ENCODE data around the gene MBNL1. TPM values are rescaled to one million over a fixed set of nuclear protein-coding genes. Genes with fewer than 3 reads are reported as not detected.
A peak's percentile ranks its signal among the peaks of the same experiment; 100 is the strongest.
"Not testable (repeated sequence)": the region's sequence is repeated elsewhere in the genome, so short reads cannot be mapped to it uniquely, and the experiment has no call there.

Gene MBNL1
- total RNA-seq, 2 experiments from 2014 or later, result 446 to 447 TPM

DNA sequence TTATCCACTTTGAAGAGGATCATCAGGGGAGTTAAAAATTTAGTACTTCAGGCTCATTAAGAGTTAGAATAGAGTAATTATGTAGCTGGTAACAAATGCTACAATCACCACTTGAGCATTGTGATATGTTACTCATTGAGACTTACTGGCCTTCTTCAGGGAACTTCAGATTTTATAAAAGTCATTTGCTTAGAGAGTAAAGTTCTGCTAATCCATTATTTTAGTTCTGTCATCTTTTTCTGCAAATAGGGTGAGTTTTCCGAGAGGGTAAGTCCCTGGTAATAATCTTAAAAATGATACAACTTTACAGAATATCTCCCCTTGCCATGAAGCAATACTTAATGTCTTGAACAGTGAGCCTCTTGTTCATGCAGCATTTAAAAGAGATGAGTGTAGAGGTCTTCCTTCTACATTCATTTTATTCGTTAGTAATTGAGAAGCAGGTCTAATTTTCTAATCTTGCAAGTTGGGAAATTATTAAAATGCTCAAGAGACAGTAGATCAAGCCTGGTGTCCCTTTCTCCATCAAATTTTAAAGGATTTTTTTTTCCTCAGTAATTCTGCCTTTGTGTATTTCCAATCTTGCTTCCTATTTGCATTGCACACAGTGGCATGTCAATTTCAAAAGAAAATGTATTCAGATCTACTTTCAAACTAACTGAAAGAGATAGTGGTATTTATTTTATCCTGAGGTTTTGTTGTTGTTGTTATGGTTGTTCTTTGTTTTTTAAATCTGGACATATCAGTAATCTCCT lies 52.6 kb downstream of the MBNL1 start:
- ATAC-seq (ENCODE audit: low read depth) (no peak), DNase-seq (no peak)
- POLR2A ChIA-PET, result interaction anchor here (0.6 kb wide), 1 partner anchor 11 kb away, joined by 3 read pairs; no protein-coding TSS in a partner anchor
- H3K9me3 Mint-ChIP-seq, result no peaks in the 10 kb centered on the region
- peaks cover 31% of the 10 kb centered on the region for H3K36me3 Mint-ChIP-seq
- no peak overlapping the region for H3K4me3 Mint-ChIP-seq
- no peaks in the 10 kb centered on the region for H3K27me3 Mint-ChIP-seq
- H3K27ac Mint-ChIP-seq, result peak overlapping the region; percentile 11
- H3K4me1 Mint-ChIP-seq, result peaks cover 56% of the 10 kb centered on the region

DNA sequence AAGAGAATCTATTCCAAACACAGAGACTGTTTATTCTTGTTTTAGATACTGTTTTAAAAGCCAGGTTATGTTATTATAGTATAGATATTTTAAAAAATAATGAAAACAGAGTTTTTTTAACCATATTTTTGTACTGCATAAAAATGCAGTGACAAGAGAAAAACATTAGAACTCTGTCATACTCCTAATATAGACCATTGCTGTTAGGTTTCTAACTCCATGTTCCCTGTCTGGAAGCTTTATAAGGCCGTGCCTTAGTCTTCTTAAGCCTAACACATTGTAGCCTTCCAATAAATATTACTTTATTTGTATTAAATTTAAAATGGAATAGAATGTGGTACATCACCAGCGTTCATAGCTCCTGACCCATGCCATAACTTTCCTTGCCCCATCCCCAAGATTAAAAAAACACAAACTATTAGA lies 53.2 kb downstream of the MBNL1 start:
- no peak overlapping the region for H3K4me3 Mint-ChIP-seq
- no peak for DNase-seq
- H3K27me3 Mint-ChIP-seq, result no peaks in the 10 kb centered on the region
- ATAC-seq (ENCODE audit: low read depth), result no peak
- POLR2A ChIA-PET, result interaction anchor here (0.6 kb wide), 1 partner anchor 11 kb away, joined by 3 read pairs; no protein-coding TSS in a partner anchor
- no peaks in the 10 kb centered on the region for H3K9me3 Mint-ChIP-seq
- peaks cover 53% of the 10 kb centered on the region for H3K4me1 Mint-ChIP-seq
- no peak overlapping the region for H3K27ac Mint-ChIP-seq
- peaks cover 30% of the 10 kb centered on the region for H3K36me3 Mint-ChIP-seq

DNA sequence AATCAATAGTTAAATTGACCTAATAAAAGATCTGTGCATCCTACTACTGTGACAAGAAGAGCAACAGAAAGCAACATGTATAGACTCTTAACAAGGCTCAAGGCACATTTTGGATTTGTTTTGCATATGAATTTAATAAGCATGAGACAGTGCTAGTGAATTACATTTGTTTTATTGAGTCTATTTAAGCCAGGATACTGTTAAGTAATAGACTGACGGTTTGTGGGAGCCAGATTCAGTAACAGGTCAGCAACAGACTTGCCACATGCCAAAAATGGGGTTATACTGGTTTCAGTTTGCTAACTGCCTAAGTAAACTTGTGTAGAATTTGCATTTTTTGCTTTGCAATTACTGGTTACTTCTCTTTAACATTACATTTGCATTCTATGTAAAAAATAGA lies 54.0 kb downstream of the MBNL1 start:
- POLR2A ChIA-PET, result no interaction called here
- no peaks in the 10 kb centered on the region for H3K9me3 Mint-ChIP-seq
- ATAC-seq (ENCODE audit: low read depth), result peak; percentile 31
- DNase-seq, result no peak
- no peaks in the 10 kb centered on the region for H3K27me3 Mint-ChIP-seq
- peak overlapping the region; percentile 17 for H3K4me3 Mint-ChIP-seq
- H3K27ac Mint-ChIP-seq, result peak overlapping the region; percentile 65
- peaks cover 56% of the 10 kb centered on the region for H3K4me1 Mint-ChIP-seq
- peaks cover 34% of the 10 kb centered on the region for H3K36me3 Mint-ChIP-seq

DNA sequence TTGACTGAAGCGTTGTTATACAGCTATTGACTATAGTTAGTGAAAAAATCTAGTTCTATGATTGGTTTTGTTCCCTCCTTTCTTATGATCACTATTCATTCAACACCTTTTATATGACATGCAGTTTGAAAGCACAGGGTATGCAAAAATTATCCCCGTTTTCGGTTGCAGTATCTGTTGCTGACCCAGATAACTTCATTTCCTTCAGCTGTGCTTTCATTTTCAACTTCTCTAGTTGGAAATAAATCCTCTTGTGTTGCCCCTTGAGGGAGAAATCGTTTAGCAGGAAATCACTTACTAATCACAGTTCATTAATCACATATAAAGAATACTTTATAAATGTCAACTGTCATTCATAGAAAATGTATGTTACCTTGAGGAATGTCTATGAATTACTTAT lies 55.1 kb downstream of the MBNL1 start:
- peak; percentile 35 for ATAC-seq (ENCODE audit: low read depth)
- no peaks in the 10 kb centered on the region for H3K9me3 Mint-ChIP-seq
- H3K27me3 Mint-ChIP-seq, result no peaks in the 10 kb centered on the region
- peak overlapping the region; percentile 74 for H3K4me3 Mint-ChIP-seq
- peak overlapping the region; percentile 65 for H3K27ac Mint-ChIP-seq
- H3K4me1 Mint-ChIP-seq, result peaks cover 60% of the 10 kb centered on the region
- POLR2A ChIA-PET, result interaction anchor here (0.8 to 1.1 kb wide), 2 partner anchors 43 to 78 kb away, joined by 3 read pairs; no protein-coding TSS in a partner anchor
- peaks cover 37% of the 10 kb centered on the region for H3K36me3 Mint-ChIP-seq
- DNase-seq, result no peak

DNA sequence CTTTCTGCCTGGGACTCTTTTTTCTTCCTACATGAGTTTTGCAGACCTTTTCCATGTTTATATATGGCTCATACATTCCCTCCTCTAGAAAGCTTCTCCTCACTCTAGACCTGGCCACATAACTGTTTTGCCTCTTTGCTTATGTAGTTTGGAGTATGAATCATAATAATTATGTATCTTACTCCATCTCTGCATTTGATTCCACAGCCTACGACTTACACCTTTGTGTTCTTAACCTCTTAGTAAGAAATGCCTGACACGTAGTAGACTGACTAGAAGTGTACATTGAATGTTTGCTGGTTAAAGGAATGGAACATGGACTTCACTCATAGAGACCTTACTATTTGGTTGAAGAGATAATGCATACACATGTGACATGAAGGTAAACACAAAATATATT lies 56.4 kb downstream of the MBNL1 start:
- no peak for ATAC-seq (ENCODE audit: low read depth)
- no peaks in the 10 kb centered on the region for H3K9me3 Mint-ChIP-seq
- POLR2A ChIA-PET, result interaction anchor here (1.1 kb wide), 1 partner anchor 141 kb away, joined by 3 read pairs; no protein-coding TSS in a partner anchor

DNA sequence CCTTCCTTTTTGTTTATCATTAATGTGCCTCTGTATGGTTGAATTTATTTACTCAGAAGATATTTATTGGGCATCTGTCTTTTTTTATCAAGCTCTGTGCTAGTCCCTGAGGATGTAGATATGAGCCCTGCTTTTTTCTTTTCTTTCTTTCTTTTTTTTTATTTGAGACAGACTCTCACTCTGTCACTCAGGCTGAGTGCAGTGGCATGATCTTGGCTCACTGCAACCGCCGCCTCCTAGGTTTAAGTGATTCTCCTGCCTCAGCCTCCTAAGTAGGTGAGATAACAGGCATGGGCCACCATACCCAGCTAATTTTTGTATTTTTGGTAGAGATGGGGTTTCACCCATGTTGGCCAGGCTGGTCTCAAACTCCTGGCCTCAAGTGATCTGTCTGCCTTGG lies 58.5 kb downstream of the MBNL1 start:
- no peak for ATAC-seq (ENCODE audit: low read depth)
- H3K4me1 Mint-ChIP-seq, result peaks cover 53% of the 10 kb centered on the region
- no peaks in the 10 kb centered on the region for H3K9me3 Mint-ChIP-seq
- H3K27me3 Mint-ChIP-seq, result no peaks in the 10 kb centered on the region
- DNase-seq, result no peak
- H3K27ac Mint-ChIP-seq, result no peak overlapping the region
- H3K36me3 Mint-ChIP-seq, result peaks cover 43% of the 10 kb centered on the region
- H3K4me3 Mint-ChIP-seq, result no peak overlapping the region
- POLR2A ChIA-PET, result no interaction called here

More for the DNA sequence above, 56.4 kb downstream of the MBNL1 start:
- Mint-ChIP-seq H3K4me3 (peak overlapping the region; percentile 7), H3K4me1 (peaks cover 51% of the 10 kb centered on the region), H3K27me3 (no peaks in the 10 kb centered on the region), H3K36me3 (peaks cover 33% of the 10 kb centered on the region), H3K27ac (no peak overlapping the region)
- DNase-seq, result no peak

DNA sequence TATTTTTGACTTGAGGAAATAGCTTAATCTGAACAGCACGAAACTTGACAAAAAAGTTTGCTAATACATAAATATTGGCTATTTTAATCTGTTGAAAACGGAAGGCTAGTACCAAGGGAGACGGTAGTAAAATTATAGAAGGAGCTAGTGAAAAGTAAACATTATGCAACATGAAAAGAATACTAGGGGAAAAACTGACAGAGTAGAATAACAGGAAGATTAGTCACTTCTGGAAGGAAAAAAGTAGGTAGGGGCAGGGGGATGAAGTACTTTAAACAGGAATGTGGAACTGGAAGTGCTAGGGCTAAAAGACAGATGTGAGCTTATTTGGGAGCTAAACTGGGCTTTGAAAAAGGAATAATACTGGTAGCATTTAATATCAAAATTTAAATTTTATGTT lies 60.1 kb downstream of the MBNL1 start:
- ATAC-seq (ENCODE audit: low read depth) (no peak), DNase-seq (no peak)
- peak overlapping the region; percentile 75 for H3K27ac Mint-ChIP-seq
- H3K4me3 Mint-ChIP-seq, result no peak overlapping the region
- no peaks in the 10 kb centered on the region for H3K9me3 Mint-ChIP-seq
- peaks cover 54% of the 10 kb centered on the region for H3K4me1 Mint-ChIP-seq
- H3K36me3 Mint-ChIP-seq, result peaks cover 44% of the 10 kb centered on the region
- H3K27me3 Mint-ChIP-seq, result no peaks in the 10 kb centered on the region
- POLR2A ChIA-PET, result no interaction called here

DNA sequence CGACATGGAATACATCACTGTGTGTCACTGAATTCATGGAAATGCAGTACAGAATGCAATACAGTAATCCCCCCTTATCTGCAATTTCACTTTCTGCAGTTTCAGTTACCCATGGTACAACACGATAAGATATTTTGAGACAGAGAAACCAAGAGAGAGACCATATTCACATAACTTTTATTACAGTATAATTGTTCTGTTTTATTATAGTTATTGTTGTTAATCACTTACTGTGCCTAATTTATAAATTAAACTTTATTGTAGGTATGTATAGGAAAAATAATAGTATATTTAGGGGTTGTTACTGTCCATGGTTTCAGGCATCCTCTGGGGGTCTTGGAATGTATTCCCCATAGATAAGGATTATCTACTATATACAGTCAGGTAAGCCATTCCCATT lies 61.8 kb downstream of the MBNL1 start:
- Mint-ChIP-seq H3K4me3 (no peak overlapping the region), H3K9me3 (no peaks in the 10 kb centered on the region), H3K27me3 (no peaks in the 10 kb centered on the region), H3K36me3 (peaks cover 51% of the 10 kb centered on the region), H3K4me1 (peaks cover 56% of the 10 kb centered on the region), H3K27ac (no peak overlapping the region)
- DNase-seq (no peak), ATAC-seq (ENCODE audit: low read depth) (no peak)
- POLR2A ChIA-PET, result no interaction called here

DNA sequence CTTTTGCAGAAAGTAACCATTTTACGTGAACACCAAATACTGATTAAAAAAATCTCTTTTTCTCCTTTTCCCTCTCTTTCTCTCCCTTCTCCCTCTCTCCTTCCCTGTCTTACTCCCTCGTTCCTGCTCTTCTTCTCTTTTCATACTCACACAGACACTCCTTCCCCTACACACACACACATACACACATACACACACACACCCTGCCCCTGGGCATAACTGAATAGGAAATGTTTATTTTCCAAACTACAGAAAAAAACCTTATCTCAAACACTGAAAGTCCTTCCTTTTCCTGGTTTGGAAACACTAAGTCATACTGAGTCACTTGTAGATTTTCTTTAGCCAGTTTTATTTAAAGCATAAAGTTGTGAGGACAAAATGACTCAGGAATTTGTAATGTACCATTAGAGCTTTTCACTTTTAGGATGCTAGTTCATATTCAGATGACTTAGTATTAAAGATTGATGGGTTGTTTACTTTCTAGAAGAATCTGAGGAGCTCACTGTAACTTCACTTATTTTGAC lies 62.4 kb downstream of the MBNL1 start:
- Mint-ChIP-seq H3K4me3 (no peak overlapping the region), H3K9me3 (no peaks in the 10 kb centered on the region), H3K27ac (peak overlapping the region; percentile 74), H3K36me3 (peaks cover 51% of the 10 kb centered on the region), H3K27me3 (no peaks in the 10 kb centered on the region), H3K4me1 (peaks cover 57% of the 10 kb centered on the region)
- DNase-seq, result no peak
- POLR2A ChIA-PET, result interaction anchor here (0.6 kb wide), 1 partner anchor 26 kb away, joined by 3 read pairs; no protein-coding TSS in a partner anchor
- ATAC-seq (ENCODE audit: low read depth), result no peak

DNA sequence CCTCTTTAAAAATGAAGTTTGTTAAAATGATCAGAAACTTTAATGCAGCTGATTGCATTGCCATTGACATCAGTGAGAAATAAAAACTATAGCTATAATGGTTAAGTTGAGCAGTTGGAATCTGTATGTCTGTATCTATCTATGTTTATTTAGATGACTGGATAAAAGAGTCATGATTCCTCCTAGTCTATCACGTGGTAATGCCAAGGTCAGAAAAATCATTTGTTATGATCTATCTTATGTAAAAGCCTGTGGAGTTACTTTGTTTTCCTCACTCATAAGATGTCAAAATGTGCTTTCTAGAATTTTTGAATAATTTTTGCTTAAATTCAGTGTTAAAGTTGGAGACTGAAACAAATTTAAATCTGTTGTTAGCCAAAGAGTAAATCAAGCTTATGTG lies 63.3 kb downstream of the MBNL1 start:
- POLR2A ChIA-PET, result interaction anchor here (0.6 to 1.4 kb wide), 3 partner anchors 10 to 113 kb away, joined by 3 to 4 read pairs (median 4); no protein-coding TSS in a partner anchor
- Mint-ChIP-seq H3K27ac (no peak overlapping the region), H3K27me3 (no peaks in the 10 kb centered on the region), H3K9me3 (no peaks in the 10 kb centered on the region), H3K4me1 (peaks cover 57% of the 10 kb centered on the region), H3K36me3 (peaks cover 49% of the 10 kb centered on the region), H3K4me3 (no peak overlapping the region)
- DNase-seq, result no peak
- no peak for ATAC-seq (ENCODE audit: low read depth)

DNA sequence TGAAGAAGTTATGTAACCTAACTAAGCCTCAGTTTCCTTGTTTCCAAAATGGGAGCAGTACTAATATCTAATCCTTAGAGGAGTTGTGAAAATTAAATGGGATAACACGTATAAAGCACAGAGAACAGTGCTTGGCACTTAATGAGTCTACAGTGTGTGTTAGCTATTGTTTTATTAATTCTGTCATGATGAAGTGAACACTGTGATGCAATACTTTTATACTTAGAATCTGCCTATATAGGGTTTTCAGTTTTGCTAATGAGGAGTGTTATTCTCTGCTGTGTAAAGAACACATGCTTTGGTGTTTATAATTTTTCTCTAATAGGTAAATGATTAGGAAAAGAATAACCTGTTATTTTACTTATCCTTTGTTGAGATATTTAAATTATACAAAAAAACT lies 65.2 kb downstream of the MBNL1 start:
- H3K27me3 Mint-ChIP-seq, result no peaks in the 10 kb centered on the region
- peaks cover 58% of the 10 kb centered on the region for H3K4me1 Mint-ChIP-seq
- H3K4me3 Mint-ChIP-seq, result no peak overlapping the region
- POLR2A ChIA-PET, result no interaction called here
- ATAC-seq (ENCODE audit: low read depth) (no peak), DNase-seq (no peak)
- peaks cover 53% of the 10 kb centered on the region for H3K36me3 Mint-ChIP-seq
- H3K9me3 Mint-ChIP-seq, result no peaks in the 10 kb centered on the region
- H3K27ac Mint-ChIP-seq, result no peak overlapping the region

DNA sequence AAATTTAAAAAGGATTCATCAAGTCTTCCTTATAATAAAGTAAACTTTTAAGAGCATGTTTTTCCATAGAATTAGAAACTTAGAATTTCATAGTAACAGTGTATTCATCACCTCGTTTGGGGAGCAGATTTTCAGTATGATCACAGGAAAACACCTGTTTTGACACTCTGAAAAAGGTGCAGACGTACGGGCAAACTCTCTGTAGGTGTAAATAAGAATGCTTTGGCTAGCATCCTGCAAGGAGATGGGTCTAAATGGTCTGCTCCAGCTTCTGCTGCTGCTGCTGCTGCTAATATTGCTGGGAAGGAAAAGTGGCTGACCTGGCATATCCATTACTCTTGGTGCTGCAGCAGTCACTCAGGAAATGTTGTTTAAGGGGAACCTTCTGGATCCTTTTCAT lies 66.0 kb downstream of the MBNL1 start:
- Mint-ChIP-seq H3K27me3 (no peaks in the 10 kb centered on the region), H3K9me3 (no peaks in the 10 kb centered on the region), H3K27ac (no peak overlapping the region), H3K36me3 (peaks cover 53% of the 10 kb centered on the region), H3K4me3 (no peak overlapping the region), H3K4me1 (peaks cover 58% of the 10 kb centered on the region)
- POLR2A ChIA-PET, result no interaction called here
- no peak for DNase-seq
- peak; percentile 14 for ATAC-seq (ENCODE audit: low read depth)

DNA sequence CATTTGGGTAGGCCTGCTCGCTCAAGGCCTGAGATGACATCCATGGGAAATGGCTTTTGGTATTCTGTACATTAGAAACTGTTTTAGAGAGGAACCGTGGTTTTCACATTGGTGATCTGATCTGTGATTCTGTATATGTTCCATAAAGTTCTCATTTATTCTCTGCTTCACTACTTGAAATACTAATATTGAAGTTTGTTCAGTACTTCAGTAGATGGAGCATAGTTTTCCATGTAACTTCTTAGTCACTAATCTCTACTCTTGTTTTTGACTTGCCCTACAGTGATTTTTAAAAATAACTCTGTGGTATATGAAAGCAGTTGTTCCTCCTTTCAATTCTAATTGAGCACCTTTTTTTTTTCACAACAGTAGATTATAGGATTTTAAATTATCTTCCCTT lies 66.5 kb downstream of the MBNL1 start:
- H3K27ac Mint-ChIP-seq, result peak overlapping the region; percentile 21
- POLR2A ChIA-PET, result no interaction called here
- H3K27me3 Mint-ChIP-seq, result no peaks in the 10 kb centered on the region
- no peaks in the 10 kb centered on the region for H3K9me3 Mint-ChIP-seq
- no peak overlapping the region for H3K4me3 Mint-ChIP-seq
- H3K36me3 Mint-ChIP-seq, result peaks cover 56% of the 10 kb centered on the region
- H3K4me1 Mint-ChIP-seq, result peaks cover 59% of the 10 kb centered on the region
- ATAC-seq (ENCODE audit: low read depth) (peak; percentile 8), DNase-seq (no peak)

DNA sequence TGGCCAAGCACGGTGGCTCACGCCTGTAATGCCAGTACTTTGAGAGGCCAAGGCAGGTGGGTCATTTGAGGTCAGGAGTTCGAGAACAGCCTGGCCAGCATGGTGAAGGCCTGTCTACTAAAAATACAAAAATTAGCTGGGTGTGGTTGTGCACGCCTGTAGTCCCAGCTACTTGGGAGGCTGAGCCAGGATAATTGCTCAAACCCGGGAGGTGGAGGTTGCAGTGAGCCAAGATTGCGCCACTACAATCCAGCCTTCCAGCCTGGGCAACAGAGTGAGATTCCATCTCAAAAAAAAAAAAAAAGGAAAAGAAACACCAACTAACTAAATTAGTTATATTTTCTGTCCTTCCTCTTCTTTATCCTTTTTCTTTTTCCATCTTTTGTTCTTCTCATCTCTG lies 68.6 kb downstream of the MBNL1 start:
- H3K27me3 Mint-ChIP-seq; H3K27ac Mint-ChIP-seq; H3K9me3 Mint-ChIP-seq; ATAC-seq (ENCODE audit: low read depth); DNase-seq; POLR2A ChIA-PET; H3K4me3 Mint-ChIP-seq: not testable (repeated sequence)
- peaks cover 46% of the 10 kb centered on the region for H3K4me1 Mint-ChIP-seq
- peaks cover 50% of the 10 kb centered on the region for H3K36me3 Mint-ChIP-seq

All from activated naive CD8-positive, alpha-beta T cell treated with anti-CD3 and anti-CD28 coated beads, Interleukin-2, amount 10 ng/mL, durations not matched to agents 7 days and 5 days (primary cell).